Smooth muscle cell (in vitro differentiated cells): ENCODE results near the gene AAGAB. TPM values are rescaled to one million over a fixed set of nuclear protein-coding genes. Genes with fewer than 3 reads are reported as not detected.

ENCODE experiments used
- DNase-seq: peaks from one replicate; lab custom pipeline; 2025; ENCODE audit not compliant: unreplicated experiment; lab: John Stamatoyannopoulos, UW
- H2AFZ ChIP-seq: fragments of 200-600 bp; sonication (generic); 2 replicates; pipeline ENCODE4 v1.6.0; 2016; ENCODE audit warnings: antibody characterized with exemption, low read depth, mild to moderate bottlenecking
- H3F3A ChIP-seq: fragments of 200-600 bp; sonication (generic); 2 replicates; pipeline ENCODE4 v1.6.0; 2017; ENCODE audit warnings: antibody characterized with exemption, low read depth
- H3K27ac ChIP-seq: fragments of 200-600 bp; sonication (generic); 2 replicates; pipeline ENCODE4 v1.5.1; 2016; ENCODE audit warnings: low read depth, mild to moderate bottlenecking
- H3K27me3 ChIP-seq: fragments of 200-600 bp; sonication (generic); 2 replicates; pipeline ENCODE4 v1.6.1; 2016; ENCODE audit warnings: low read depth, mild to moderate bottlenecking
- H3K36me3 ChIP-seq: fragments of 200-600 bp; sonication (generic); 2 replicates; pipeline ENCODE4 v1.5.1; 2016; ENCODE audit warnings: low read depth
- H3K4me1 ChIP-seq: fragments of 200-600 bp; sonication (generic); 2 replicates; pipeline ENCODE4 v1.5.1; 2016; ENCODE audit warnings: low read depth
- H3K4me2 ChIP-seq: fragments of 200-600 bp; sonication (generic); 2 replicates; pipeline ENCODE4 v1.6.0; 2016; ENCODE audit warnings: mild to moderate bottlenecking
- H3K4me3 ChIP-seq: fragments of 200-600 bp; sonication (generic); 2 replicates; pipeline ENCODE4 v1.5.1; 2016; ENCODE audit warnings: mild to moderate bottlenecking
- H3K79me2 ChIP-seq: fragments of 200-600 bp; sonication (generic); 2 replicates; pipeline ENCODE4 v1.6.0; 2016; ENCODE audit warnings: low read depth, mild to moderate bottlenecking
- H3K9ac ChIP-seq: fragments of 200-600 bp; sonication (generic); 2 replicates; pipeline ENCODE4 v1.6.0; 2016; ENCODE audit warnings: low read depth
- H3K9me3 ChIP-seq: fragments of 200-600 bp; sonication (generic); replicated peaks from 2 replicates; pipeline ENCODE4 v1.5.1; 2016; ENCODE audit warnings: low read depth
- H4K20me1 ChIP-seq: fragments of 200-600 bp; sonication (generic); 2 replicates; pipeline ENCODE4 v1.6.0; 2016; ENCODE audit warnings: low read depth
- CTCF ChIP-seq: fragments of 200-600 bp; sonication (generic); IDR thresholded peaks from 2 replicates; pipeline ENCODE4 v1.5.1; 2017; ENCODE audit warnings: borderline replicate concordance, mild to moderate bottlenecking, antibody characterized with exemption; ENCODE audit not compliant: insufficient read depth, poor library complexity, severe bottlenecking
- whole genome bisulfite sequencing: methylation state at CpG from one replicate; pipeline ENCODE4 v1.1.7; 2016; ENCODE audit warnings: low lambda C conversion rate; 5-methylcytosine and 5-hydroxymethylcytosine counted together
- polyA plus RNA-seq: library from polyadenylated mRNA; unstranded; fragments of >200 nt; fragmentation: Nextera tagmentation; extraction: Ambion mirVana; gene quantifications from 2 replicates; pipeline ENCODE4 v1.2.1, GENCODE V29; 2016
- total RNA-seq: library from RNA; depleted of rRNA; stranded (reverse); fragments of >200 nt; gene quantifications from 2 replicates; pipeline ENCODE4 v1.2.3, GENCODE V29; 2014

AAGAB gene
- total and polyA plus RNA-seq, 2 experiments from 2014 or later, result 38.2 to 39.6 TPM

GRCh38 chr15:67184208-67184925 lies 70.1 kb downstream of the AAGAB start:
- TF ChIP-seq CTCF, result no peak
- Histone ChIP-seq H3K27ac (no peak overlapping the region), H3K4me3 (no peak overlapping the region), H4K20me1 (no peaks in the 10 kb centered on the region), H3K27me3 (no peaks in the 10 kb centered on the region), H3K36me3 (no peaks in the 10 kb centered on the region), H3F3A (peaks cover 5% of the 10 kb centered on the region), H3K79me2 (no peaks in the 10 kb centered on the region), H3K4me1 (no peaks in the 10 kb centered on the region), H3K9me3 (no peaks in the 10 kb centered on the region), H2AFZ (no peak overlapping the region), H3K9ac (no peak overlapping the region), H3K4me2 (no peak overlapping the region)
- DNase-seq, result no peak
- 85% methylated on average over 18 of the region's 18 CpGs for WGBS

GRCh38 chr15:67183443-67184169 lies 70.9 kb downstream of the AAGAB start:
- no peak overlapping the region for H3K9ac ChIP-seq
- H4K20me1 ChIP-seq, result no peaks in the 10 kb centered on the region
- no peak for TF ChIP-seq CTCF
- no peaks in the 10 kb centered on the region for H3K27me3 ChIP-seq
- H3K4me2 ChIP-seq, result peak overlapping the region; percentile 46
- H3K79me2 ChIP-seq, result no peaks in the 10 kb centered on the region
- DNase-seq, result no peak
- H3K9me3 ChIP-seq, result no peaks in the 10 kb centered on the region
- H3K27ac ChIP-seq, result no peak overlapping the region
- no peaks in the 10 kb centered on the region for H3K36me3 ChIP-seq
- H3K4me1 ChIP-seq, result no peaks in the 10 kb centered on the region
- no peak overlapping the region for H3K4me3 ChIP-seq
- 59% methylated on average over 7 of the region's 7 CpGs for WGBS
- no peak overlapping the region for H2AFZ ChIP-seq
- H3F3A ChIP-seq, result peaks cover 9% of the 10 kb centered on the region

- no peak overlapping the region for H3K4me3 ChIP-seq
- H3K4me1 ChIP-seq, result peaks cover 5% of the 10 kb centered on the region
- no peaks in the 10 kb centered on the region for H3K27me3 ChIP-seq
- no peaks in the 10 kb centered on the region for H4K20me1 ChIP-seq
- no peak overlapping the region for H3K9ac ChIP-seq
- no peak for DNase-seq
- no peak overlapping the region for H3K4me2 ChIP-seq
- no peaks in the 10 kb centered on the region for H3K79me2 ChIP-seq
- WGBS, result 97% methylated on average over 12 of the region's 15 CpGs
- no peak overlapping the region for H3K27ac ChIP-seq
- H2AFZ ChIP-seq, result no peak overlapping the region
- peaks cover 27% of the 10 kb centered on the region for H3F3A ChIP-seq
- no peaks in the 10 kb centered on the region for H3K9me3 ChIP-seq
- H3K36me3 ChIP-seq, result no peaks in the 10 kb centered on the region
- no peak for TF ChIP-seq CTCF
Measured at GRCh38 chr15:67181221-67181639, 73.2 kb downstream of the AAGAB start.
